GM23338 (cell line): ENCODE data around the gene CCBE1. TPM values are rescaled to one million over a fixed set of nuclear protein-coding genes. Genes with fewer than 3 reads are reported as not detected.

ENCODE experiments used
- ATAC-seq: fragments of 200-7000 bp; cut with Tn5 transposase; 3 replicates; pipeline ENCODE4 v1.9.1; 2020
- DNase-seq: peaks from one replicate; pipeline ENCODE4 v3.0.0-alpha.2; 2015; ENCODE audit warnings: low spot score
- H2AFZ ChIP-seq: fragments of 200-600 bp; sonication (generic); 2 replicates; pipeline ENCODE4 v1.8.0; 2016; ENCODE audit warnings: antibody characterized with exemption, mild to moderate bottlenecking, moderate library complexity
- H3F3A ChIP-seq: fragments of 200-600 bp; sonication (generic); replicated peaks from 2 replicates; pipeline ENCODE4 v1.8.0; 2017; ENCODE audit warnings: antibody characterized with exemption, mixed run types, low read depth
- H3K27ac ChIP-seq: fragments of 200-600 bp; sonication (generic); 2 replicates; pipeline ENCODE4 v1.6.1; 2016; ENCODE audit warnings: low read depth
- H3K27me3 ChIP-seq: fragments of 200-600 bp; sonication (generic); 2 replicates; pipeline ENCODE4 v1.8.0; 2016; ENCODE audit warnings: mild to moderate bottlenecking, mixed run types, moderate library complexity; ENCODE audit not compliant: insufficient read depth
- H3K36me3 ChIP-seq: fragments of 200-600 bp; sonication (generic); 2 replicates; pipeline ENCODE4 v1.8.0; 2016; ENCODE audit warnings: mild to moderate bottlenecking; ENCODE audit not compliant: insufficient read depth
- H3K4me1 ChIP-seq: fragments of 200-600 bp; sonication (generic); 2 replicates; pipeline ENCODE4 v1.8.0; 2016; ENCODE audit warnings: mild to moderate bottlenecking, moderate library complexity; ENCODE audit not compliant: insufficient read depth
- H3K4me2 ChIP-seq: fragments of 200-600 bp; sonication (generic); 2 replicates; pipeline ENCODE4 v1.7.1; 2017; ENCODE audit warnings: mixed run types
- H3K4me3 ChIP-seq: fragments of 200-600 bp; sonication (generic); 2 replicates; pipeline ENCODE4 v1.6.1; 2016; ENCODE audit warnings: mixed run types
- H3K79me2 ChIP-seq: fragments of 200-600 bp; sonication (generic); replicated peaks from 2 replicates; pipeline ENCODE4 v1.8.0; 2017; ENCODE audit warnings: mild to moderate bottlenecking; ENCODE audit not compliant: insufficient read depth
- H3K9me2 ChIP-seq: fragments of 200-600 bp; sonication (generic); 2 replicates; pipeline ENCODE4 v1.8.0; 2017; ENCODE audit not compliant: insufficient read depth
- H4K20me1 ChIP-seq: fragments of 200-600 bp; sonication (generic); replicated peaks from 2 replicates; pipeline ENCODE4 v1.8.0; 2017; ENCODE audit warnings: mild to moderate bottlenecking; ENCODE audit not compliant: insufficient read depth
- H3K27ac Mint-ChIP-seq: 2 replicates; pipeline ENCODE4 v1.8.0; 2020; ENCODE audit warnings: inconsistent platforms, mild to moderate bottlenecking, moderate library complexity, mixed read lengths
- H3K27me3 Mint-ChIP-seq: 3 replicates; pipeline ENCODE4 v1.8.0; 2022; ENCODE audit warnings: low read depth, mild to moderate bottlenecking, moderate library complexity, mixed read lengths, inconsistent platforms; ENCODE audit not compliant: insufficient read depth, poor library complexity
- H3K36me3 Mint-ChIP-seq: 3 replicates; pipeline ENCODE4 v1.8.0; 2021; ENCODE audit warnings: low read depth, mild to moderate bottlenecking, inconsistent platforms, moderate library complexity, mixed read lengths
- H3K4me1 Mint-ChIP-seq: 3 replicates; pipeline ENCODE4 v1.8.0; 2020; ENCODE audit warnings: mild to moderate bottlenecking, inconsistent platforms, mixed read lengths
- H3K4me3 Mint-ChIP-seq: 3 replicates; pipeline ENCODE4 v1.8.0; 2021; ENCODE audit warnings: moderate library complexity, mild to moderate bottlenecking, inconsistent platforms, mixed read lengths
- H3K9me3 Mint-ChIP-seq: 3 replicates; pipeline ENCODE4 v1.8.0; 2020; ENCODE audit warnings: moderate library complexity, mild to moderate bottlenecking, inconsistent platforms, mixed read lengths
- EZH2phosphoT487 ChIP-seq: fragments of 200-600 bp; sonication (generic); IDR thresholded peaks from one replicate; pipeline ENCODE4 v1.8.1; 2018; ENCODE audit warnings: antibody characterized with exemption; ENCODE audit not compliant: unreplicated experiment
- JUNB ChIP-seq: IDR thresholded peaks from one replicate; pipeline ENCODE4 v1.6.1; 2016; ENCODE audit warnings: antibody characterized with exemption; ENCODE audit not compliant: unreplicated experiment
- POLR2AphosphoS5 ChIP-seq: IDR thresholded peaks from 2 replicates; pipeline ENCODE4 v1.6.1; 2016; ENCODE audit warnings: antibody characterized with exemption, low read depth
- STAT1 ChIP-seq: IDR thresholded peaks from one replicate; pipeline ENCODE4 v1.6.1; 2016; ENCODE audit warnings: antibody characterized with exemption; ENCODE audit not compliant: unreplicated experiment
- ZNF331 ChIP-seq: fragments of 250-450 bp; sonication (Bioruptor Pico); IDR thresholded peaks from 2 replicates; pipeline ENCODE4 v1.5.0; 2020; ENCODE audit warnings: low read depth, mild to moderate bottlenecking, moderate library complexity
- polyA plus RNA-seq: library from polyadenylated mRNA; unstranded; fragments of >200 nt; fragmentation: Nextera tagmentation; extraction: Ambion mirVana; gene quantifications from 2 replicates; pipeline ENCODE4 v1.2.1, GENCODE V29; 2016
- total RNA-seq: library from RNA; depleted of rRNA; stranded (reverse); fragments of >200 nt; shearing (Covaris generic); gene quantifications from 2 replicates; pipeline ENCODE4 v1.2.3, GENCODE V29; 2014
- TF ChIP-seq, protein P1 (sequence below): IDR thresholded peaks from one replicate; pipeline ENCODE4 v1.6.1; 2018; ENCODE audit warnings: antibody characterized with exemption; ENCODE audit not compliant: unreplicated experiment
- TF ChIP-seq, protein P2 (sequence below): IDR thresholded peaks from 2 replicates; pipeline ENCODE4 v1.6.1; 2016; ENCODE audit warnings: antibody characterized with exemption
- TF ChIP-seq, protein P3 (sequence below): fragments of 250-450 bp; sonication (Bioruptor Pico); IDR thresholded peaks from 2 replicates; pipeline ENCODE4 v1.5.0; 2020; ENCODE audit warnings: mild to moderate bottlenecking, moderate library complexity

Gene CCBE1
- total and polyA plus RNA-seq, 2 experiments from 2014 or later: 2.1 to 2.6 TPM

DNA sequence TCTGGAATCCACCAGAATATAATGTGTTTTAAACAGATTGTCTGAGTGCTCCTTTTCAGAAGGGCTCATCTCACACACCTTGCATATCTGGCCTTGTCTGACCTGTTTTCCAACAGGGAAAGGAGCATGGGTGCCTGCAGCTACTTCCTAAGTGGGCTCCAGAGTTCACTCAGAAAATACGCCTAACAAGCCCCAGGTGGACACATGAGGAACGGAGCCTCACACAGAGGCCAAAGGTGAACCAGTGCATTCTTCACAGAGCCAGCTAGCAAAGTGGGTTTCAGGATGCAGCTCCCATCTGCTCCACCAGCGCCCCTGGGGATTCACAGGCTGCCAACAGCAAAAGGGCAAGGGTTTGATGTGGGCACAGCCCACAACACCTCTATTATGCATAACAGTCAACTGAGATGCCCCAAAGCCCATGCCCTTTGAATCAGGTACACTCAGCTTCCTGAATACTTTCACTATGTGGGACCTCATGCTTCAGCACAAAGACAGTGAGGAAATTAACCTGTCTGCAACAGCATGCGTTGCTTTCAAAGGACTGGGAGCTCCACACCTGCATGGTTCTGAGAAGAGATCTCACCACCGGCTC lies 86.6 kb downstream of the CCBE1 start:
- Histone ChIP-seq H3K4me2 (no peak overlapping the region), H3K36me3 (no peaks in the 10 kb centered on the region), H3K9me2 (peaks cover 10% of the 10 kb centered on the region), H2AFZ (no peak overlapping the region), H3K79me2 (no peaks in the 10 kb centered on the region), H3K4me3 (no peak overlapping the region), H3K4me1 (no peaks in the 10 kb centered on the region), H3K27me3 (no peaks in the 10 kb centered on the region), H3K27ac (no peak overlapping the region), H4K20me1 (no peaks in the 10 kb centered on the region), H3F3A (no peaks in the 10 kb centered on the region)
- Mint-ChIP-seq H3K4me1 (peaks cover 10% of the 10 kb centered on the region; the same call in 2 of the 3 replicates), H3K36me3 (no peaks in the 10 kb centered on the region), H3K4me3 (no peak overlapping the region), H3K9me3 (no peaks in the 10 kb centered on the region), H3K27ac (no peak overlapping the region), H3K27me3 (peaks cover 7% of the 10 kb centered on the region)
- ATAC-seq (no peak; the same call in 2 of the 3 replicates), DNase-seq (no peak)
- TF ChIP-seq, protein P1, sequence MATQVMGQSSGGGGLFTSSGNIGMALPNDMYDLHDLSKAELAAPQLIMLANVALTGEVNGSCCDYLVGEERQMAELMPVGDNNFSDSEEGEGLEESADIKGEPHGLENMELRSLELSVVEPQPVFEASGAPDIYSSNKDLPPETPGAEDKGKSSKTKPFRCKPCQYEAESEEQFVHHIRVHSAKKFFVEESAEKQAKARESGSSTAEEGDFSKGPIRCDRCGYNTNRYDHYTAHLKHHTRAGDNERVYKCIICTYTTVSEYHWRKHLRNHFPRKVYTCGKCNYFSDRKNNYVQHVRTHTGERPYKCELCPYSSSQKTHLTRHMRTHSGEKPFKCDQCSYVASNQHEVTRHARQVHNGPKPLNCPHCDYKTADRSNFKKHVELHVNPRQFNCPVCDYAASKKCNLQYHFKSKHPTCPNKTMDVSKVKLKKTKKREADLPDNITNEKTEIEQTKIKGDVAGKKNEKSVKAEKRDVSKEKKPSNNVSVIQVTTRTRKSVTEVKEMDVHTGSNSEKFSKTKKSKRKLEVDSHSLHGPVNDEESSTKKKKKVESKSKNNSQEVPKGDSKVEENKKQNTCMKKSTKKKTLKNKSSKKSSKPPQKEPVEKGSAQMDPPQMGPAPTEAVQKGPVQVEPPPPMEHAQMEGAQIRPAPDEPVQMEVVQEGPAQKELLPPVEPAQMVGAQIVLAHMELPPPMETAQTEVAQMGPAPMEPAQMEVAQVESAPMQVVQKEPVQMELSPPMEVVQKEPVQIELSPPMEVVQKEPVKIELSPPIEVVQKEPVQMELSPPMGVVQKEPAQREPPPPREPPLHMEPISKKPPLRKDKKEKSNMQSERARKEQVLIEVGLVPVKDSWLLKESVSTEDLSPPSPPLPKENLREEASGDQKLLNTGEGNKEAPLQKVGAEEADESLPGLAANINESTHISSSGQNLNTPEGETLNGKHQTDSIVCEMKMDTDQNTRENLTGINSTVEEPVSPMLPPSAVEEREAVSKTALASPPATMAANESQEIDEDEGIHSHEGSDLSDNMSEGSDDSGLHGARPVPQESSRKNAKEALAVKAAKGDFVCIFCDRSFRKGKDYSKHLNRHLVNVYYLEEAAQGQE: no peak
- TF ChIP-seq POLR2AphosphoS5 (no peak), EZH2phosphoT487 (no peak), ZNF331 (no peak), JUNB (no peak)
- TF ChIP-seq, protein P2, sequence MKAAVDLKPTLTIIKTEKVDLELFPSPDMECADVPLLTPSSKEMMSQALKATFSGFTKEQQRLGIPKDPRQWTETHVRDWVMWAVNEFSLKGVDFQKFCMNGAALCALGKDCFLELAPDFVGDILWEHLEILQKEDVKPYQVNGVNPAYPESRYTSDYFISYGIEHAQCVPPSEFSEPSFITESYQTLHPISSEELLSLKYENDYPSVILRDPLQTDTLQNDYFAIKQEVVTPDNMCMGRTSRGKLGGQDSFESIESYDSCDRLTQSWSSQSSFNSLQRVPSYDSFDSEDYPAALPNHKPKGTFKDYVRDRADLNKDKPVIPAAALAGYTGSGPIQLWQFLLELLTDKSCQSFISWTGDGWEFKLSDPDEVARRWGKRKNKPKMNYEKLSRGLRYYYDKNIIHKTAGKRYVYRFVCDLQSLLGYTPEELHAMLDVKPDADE: no peak

DNA sequence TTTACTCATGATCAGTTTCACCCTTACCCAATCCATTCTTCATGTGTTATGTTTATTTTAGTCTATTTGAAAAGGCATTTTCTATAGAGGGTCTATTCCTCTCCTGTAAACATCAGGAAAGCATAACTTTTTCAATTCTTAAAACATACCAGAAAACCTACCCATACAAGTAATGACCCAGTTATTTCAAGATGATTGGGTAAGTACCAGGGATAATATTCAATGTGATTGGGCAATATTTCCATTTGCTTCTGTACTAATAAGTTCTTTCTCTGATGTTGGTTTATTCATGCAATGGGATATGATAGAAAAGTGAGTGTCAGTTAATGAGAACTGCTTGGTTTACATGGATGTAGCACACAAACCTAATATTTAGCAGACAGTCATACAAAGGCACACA lies 87.6 kb downstream of the CCBE1 start:
- H3K27me3 ChIP-seq: no peaks in the 10 kb centered on the region
- no peaks in the 10 kb centered on the region for H3K36me3 ChIP-seq
- H2AFZ ChIP-seq: no peak overlapping the region
- peaks cover 10% of the 10 kb centered on the region; the same call in 2 of the 3 replicates for H3K4me1 Mint-ChIP-seq
- H3K9me3 Mint-ChIP-seq: no peaks in the 10 kb centered on the region
- H3K27ac ChIP-seq: no peak overlapping the region
- ATAC-seq (no peak), DNase-seq (no peak)
- peaks cover 7% of the 10 kb centered on the region for H3K27me3 Mint-ChIP-seq
- no peaks in the 10 kb centered on the region for H4K20me1 ChIP-seq
- no peaks in the 10 kb centered on the region for H3K4me1 ChIP-seq
- H3F3A ChIP-seq: no peaks in the 10 kb centered on the region
- no peak overlapping the region for H3K27ac Mint-ChIP-seq
- H3K4me3 ChIP-seq: no peak overlapping the region
- H3K79me2 ChIP-seq: no peaks in the 10 kb centered on the region
- no peak overlapping the region for H3K4me3 Mint-ChIP-seq
- no peak overlapping the region for H3K4me2 ChIP-seq
- peaks cover 10% of the 10 kb centered on the region for H3K9me2 ChIP-seq
- no peaks in the 10 kb centered on the region for H3K36me3 Mint-ChIP-seq
- TF ChIP-seq, protein P3, sequence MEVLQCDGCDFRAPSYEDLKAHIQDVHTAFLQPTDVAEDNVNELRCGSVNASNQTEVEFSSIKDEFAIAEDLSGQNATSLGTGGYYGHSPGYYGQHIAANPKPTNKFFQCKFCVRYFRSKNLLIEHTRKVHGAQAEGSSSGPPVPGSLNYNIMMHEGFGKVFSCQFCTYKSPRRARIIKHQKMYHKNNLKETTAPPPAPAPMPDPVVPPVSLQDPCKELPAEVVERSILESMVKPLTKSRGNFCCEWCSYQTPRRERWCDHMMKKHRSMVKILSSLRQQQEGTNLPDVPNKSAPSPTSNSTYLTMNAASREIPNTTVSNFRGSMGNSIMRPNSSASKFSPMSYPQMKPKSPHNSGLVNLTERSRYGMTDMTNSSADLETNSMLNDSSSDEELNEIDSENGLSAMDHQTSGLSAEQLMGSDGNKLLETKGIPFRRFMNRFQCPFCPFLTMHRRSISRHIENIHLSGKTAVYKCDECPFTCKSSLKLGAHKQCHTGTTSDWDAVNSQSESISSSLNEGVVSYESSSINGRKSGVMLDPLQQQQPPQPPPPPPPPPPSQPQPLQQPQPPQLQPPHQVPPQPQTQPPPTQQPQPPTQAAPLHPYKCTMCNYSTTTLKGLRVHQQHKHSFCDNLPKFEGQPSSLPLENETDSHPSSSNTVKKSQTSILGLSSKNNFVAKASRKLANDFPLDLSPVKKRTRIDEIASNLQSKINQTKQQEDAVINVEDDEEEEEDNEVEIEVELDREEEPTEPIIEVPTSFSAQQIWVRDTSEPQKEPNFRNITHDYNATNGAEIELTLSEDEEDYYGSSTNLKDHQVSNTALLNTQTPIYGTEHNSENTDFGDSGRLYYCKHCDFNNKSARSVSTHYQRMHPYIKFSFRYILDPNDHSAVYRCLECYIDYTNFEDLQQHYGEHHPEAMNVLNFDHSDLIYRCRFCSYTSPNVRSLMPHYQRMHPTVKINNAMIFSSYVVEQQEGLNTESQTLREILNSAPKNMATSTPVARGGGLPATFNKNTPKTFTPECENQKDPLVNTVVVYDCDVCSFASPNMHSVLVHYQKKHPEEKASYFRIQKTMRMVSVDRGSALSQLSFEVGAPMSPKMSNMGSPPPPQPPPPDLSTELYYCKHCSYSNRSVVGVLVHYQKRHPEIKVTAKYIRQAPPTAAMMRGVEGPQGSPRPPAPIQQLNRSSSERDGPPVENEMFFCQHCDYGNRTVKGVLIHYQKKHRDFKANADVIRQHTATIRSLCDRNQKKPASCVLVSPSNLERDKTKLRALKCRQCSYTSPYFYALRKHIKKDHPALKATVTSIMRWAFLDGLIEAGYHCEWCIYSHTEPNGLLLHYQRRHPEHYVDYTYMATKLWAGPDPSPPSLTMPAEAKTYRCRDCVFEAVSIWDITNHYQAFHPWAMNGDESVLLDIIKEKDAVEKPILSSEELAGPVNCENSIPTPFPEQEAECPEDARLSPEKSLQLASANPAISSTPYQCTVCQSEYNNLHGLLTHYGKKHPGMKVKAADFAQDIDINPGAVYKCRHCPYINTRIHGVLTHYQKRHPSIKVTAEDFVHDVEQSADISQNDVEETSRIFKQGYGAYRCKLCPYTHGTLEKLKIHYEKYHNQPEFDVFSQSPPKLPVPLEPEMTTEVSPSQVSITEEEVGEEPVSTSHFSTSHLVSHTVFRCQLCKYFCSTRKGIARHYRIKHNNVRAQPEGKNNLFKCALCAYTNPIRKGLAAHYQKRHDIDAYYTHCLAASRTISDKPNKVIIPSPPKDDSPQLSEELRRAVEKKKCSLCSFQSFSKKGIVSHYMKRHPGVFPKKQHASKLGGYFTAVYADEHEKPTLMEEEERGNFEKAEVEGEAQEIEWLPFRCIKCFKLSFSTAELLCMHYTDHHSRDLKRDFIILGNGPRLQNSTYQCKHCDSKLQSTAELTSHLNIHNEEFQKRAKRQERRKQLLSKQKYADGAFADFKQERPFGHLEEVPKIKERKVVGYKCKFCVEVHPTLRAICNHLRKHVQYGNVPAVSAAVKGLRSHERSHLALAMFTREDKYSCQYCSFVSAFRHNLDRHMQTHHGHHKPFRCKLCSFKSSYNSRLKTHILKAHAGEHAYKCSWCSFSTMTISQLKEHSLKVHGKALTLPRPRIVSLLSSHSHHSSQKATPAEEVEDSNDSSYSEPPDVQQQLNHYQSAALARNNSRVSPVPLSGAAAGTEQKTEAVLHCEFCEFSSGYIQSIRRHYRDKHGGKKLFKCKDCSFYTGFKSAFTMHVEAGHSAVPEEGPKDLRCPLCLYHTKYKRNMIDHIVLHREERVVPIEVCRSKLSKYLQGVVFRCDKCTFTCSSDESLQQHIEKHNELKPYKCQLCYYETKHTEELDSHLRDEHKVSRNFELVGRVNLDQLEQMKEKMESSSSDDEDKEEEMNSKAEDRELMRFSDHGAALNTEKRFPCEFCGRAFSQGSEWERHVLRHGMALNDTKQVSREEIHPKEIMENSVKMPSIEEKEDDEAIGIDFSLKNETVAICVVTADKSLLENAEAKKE (CRISPR knock-in tag): no peak
- TF ChIP-seq EZH2phosphoT487 (no peak), STAT1 (no peak)
